Stimulated activated CD4-positive, alpha-beta T cell treated with anti-CD3 and anti-CD28 coated beads, Interleukin-1b, Interleukin-23, amount 100 ng/mL, for 48 hours (primary cell): ENCODE results near the gene SLC6A1.

Experiments
- DNase-seq: peaks from one replicate; pipeline ENCODE4 v3.0.0-alpha.2; 2020

The SLC6A1 gene

DNA sequence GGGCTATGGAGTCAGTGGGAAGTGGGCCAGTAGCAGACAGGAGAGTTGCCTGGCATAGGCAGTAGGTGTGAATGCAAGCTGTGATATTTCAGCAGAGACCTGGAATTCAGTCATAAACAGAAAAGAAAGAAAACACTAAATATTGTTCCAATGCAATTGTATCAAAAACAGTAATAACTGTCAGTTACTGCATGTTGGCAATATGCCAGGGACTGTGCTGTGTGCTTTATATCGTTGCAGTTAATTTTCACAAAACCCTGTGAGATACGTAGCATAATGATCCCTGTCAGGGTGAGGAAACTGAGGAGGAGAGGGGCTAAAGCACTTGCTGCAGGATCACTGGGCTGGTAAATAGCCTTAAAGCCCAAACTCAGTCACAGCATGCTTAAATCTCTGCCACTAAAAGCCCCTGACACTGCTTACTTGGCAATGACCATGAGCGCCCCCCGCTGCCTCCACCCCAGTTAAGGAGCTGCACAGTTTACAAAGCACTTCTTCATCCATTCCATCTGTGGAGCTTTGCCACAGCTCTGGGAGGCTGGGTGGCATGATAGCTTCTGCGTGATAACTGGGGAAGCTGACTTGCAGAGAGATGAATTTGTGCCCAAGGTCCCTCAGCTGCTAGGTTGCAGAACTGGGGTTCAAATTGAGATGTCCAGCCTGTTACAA lies 3.9 kb downstream of the SLC6A1 start:
- no peak for DNase-seq

DNA sequence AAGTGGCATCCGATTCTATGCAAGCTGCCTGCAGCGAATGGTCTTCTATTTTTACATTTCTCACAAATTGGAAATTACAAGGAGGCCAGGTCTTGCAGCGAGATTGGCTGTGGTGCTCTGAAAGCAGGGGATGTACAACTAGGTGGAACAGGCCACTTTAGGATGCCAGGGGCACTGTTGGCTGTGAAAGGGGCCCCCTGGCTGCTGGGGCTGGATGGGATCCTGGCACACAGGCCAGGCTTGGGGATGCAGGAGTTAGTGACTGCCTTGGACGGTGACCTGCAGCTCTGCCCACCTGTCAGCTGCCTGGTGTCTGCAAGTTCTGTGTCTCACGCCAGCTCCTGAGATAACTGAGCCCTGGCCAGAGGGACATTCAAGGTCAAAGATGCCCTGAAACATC lies 4.6 kb downstream of the SLC6A1 start:
- DNase-seq = no peak

DNA sequence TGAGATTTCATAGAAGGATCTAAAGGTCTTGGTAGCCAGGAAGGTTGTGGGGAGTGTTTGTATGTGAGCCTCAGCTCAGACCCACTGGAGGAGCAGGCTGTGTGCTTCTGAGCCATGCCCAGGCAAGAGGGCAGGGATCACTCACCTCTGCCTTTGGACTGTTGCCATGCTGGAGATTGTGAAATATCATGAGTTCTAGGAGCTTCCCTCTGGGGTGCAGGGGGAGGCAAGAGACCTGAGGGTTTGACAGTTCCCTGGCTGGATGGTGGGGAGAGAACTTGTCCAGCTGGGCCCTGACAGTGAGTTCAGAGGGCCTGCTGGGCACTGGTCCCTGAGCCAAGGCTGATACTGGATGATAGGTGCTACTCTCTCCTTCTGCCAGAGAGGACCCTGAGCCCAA lies 6.0 kb downstream of the SLC6A1 start:
- DNase-seq = no peak

DNA sequence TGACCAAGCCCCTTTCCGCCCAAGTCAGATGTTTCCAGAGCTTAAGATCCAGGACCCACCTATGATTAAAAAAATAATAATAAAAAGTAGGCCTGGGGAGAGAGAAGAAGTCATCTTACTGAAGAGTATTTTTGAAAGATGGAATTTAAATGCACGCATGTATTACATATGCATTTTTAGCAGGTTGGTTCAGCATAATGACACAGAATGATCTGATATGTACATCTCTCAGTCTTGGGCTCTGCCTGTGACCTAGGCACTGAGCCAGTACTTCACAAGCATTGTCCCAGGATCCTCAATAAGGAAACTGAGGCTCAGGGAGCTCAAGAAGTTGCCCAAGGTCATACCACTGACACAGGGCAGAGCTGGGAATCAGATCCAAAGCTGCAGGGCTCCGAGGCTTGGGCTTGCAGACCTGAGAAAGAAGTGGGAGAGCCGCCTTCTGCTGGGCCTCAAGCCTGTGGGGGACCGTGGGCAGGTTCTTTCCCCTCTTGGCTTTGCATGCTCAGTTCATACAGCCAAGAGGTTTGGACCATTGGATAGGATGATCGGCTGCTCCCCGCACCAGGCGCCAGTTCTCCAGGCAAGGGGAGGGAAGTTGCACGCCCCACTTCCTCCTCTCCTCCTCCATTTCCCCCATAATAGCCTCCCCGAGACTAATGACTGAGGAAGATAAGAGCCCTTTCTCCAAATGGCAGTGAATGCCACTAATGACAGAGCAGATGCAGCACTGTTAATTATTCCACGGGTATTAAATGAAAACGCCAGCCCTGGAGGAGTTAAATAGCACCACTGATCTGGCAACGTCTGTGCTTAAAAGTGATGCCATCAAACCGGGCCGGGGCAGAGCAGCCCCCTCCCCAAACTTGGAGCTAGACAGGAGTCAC lies 6.9 kb downstream of the SLC6A1 start:
- no peak for DNase-seq

DNA sequence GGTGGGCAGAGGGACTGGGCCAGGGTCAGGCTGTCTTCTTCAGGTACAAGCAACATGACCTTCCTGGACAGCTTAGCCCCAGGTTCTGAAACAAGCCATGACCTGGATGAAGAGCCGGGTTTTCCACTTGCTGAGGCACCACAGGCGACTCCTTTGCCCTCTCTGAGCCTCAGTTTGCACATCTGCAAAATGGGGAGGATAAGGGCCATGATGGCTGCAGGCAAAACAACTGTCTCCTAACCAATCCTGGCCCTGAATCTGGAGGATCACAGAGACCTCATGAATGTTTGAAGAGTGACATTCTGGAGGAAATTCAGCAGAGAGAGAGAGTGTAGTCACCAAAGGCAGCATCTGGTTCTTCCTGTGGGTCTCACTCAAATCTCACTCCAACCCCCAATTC lies 8.0 kb downstream of the SLC6A1 start:
- no peak for DNase-seq

DNA sequence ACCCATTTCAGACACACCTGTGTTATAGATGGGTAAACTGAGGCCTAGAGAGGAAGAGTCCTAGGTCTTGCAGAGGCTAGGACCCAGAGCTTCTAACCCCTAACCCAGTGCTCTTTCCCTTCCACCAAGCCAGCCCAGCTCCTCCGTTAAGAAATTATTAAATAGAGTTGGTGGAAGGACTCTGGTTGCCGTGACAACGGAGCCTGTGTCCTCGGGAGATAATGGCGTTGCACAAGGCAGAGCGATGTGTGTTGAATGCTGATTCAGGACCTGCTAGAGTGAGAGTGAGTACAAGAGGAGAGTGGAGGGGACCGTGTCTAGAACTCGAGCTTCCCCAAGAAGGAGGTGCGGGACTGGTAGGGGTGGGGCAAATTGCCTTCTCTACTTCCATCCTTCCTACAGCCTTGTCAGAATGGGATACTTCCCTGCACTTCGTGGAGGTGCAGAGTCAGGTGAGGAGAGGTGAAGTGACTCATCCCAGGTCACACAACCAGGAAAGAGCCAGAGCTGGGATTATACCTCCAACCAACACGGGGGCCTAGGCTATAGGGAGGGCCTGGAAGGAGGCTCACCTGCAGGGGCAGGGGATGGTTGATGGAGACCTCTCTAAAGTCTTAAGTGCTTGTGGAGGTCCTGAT lies 8.6 kb downstream of the SLC6A1 start:
- no peak for DNase-seq

DNA sequence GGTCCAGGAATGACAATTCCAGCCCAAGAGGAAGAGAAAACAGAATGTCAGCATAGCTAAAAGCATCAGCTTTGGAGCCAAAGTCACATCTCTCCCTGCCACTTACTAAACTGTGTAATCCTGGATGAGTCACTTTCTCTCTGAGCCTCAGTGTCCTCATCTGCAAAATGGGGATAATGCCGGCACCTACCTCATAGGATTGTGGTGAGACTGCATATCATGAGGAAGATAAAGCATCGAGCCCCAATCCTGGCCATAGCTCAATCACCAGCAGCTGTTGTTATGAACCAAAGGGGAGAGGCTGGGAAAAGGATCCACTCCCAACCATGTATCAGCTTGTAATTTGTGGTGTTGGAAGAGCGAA lies 9.1 kb downstream of the SLC6A1 start:
- no peak for DNase-seq

DNA sequence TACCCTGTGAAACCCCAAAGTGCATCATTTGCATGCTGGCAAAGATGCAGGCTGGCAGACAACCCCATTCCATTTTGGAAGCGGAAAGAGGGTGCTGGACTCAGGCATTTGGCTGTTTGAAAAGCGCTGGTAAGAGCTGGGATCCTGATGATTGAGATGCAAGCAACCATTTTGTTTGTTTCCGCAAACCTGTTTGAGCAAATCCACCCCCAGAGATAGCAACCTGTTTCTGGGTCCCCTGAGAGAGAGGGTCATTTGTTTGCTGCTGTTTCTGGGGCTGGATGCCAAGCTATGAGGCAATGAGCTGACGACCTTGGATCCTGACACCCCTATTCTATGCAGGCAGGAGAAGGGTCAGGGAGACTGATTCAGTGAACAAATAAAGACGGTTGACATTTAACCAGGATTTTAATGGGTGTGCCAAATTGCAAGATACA lies 9.8 kb downstream of the SLC6A1 start:
- DNase-seq = no peak

DNA sequence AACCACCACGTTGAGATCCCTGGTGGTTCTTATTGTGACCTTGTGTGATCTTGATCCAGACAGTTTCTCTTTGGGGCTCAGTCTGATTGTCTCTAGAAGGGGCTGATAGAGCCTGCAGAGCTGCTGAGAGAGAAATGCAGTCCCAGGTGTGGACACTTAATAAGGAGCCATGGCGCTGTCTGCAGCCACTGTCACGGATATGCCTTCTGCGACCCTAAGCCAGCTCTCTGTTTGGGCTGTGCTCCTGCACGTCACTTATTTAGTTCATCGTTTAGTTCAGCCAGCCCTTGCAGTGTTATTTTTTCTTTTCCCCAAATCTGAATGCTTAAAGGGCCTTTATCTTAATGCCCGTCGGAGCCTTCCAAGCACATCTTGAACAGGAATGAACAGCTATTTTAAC lies 12.0 kb downstream of the SLC6A1 start:
- DNase-seq = no peak

DNA sequence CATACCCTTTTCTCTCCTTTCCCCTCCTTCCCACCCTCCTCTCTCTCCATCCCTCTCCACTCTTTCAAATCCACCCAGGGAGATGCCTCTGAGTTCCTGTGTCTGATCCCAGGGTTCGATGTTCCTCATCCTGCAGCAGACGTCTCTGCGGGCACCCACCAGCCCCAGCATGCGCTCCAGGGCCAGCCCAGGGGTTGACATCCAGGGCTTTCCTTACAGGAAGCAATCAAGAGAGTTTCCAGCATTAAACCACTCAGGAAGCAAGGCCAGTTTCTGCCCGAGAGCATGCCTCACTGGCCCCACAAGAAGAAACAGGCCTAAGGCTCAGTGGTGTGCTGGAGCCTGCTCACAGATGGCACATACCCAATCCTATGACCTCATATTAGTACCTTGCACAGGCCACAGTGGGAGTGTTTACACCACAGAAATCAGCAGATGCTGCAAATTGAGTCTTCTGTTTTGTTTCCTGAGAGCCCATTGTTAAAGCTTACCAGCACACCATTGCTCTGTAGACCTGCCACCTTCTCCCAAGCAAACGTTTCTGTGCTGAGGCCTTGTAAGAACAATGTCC lies 13.2 kb downstream of the SLC6A1 start:
- no peak for DNase-seq

DNA sequence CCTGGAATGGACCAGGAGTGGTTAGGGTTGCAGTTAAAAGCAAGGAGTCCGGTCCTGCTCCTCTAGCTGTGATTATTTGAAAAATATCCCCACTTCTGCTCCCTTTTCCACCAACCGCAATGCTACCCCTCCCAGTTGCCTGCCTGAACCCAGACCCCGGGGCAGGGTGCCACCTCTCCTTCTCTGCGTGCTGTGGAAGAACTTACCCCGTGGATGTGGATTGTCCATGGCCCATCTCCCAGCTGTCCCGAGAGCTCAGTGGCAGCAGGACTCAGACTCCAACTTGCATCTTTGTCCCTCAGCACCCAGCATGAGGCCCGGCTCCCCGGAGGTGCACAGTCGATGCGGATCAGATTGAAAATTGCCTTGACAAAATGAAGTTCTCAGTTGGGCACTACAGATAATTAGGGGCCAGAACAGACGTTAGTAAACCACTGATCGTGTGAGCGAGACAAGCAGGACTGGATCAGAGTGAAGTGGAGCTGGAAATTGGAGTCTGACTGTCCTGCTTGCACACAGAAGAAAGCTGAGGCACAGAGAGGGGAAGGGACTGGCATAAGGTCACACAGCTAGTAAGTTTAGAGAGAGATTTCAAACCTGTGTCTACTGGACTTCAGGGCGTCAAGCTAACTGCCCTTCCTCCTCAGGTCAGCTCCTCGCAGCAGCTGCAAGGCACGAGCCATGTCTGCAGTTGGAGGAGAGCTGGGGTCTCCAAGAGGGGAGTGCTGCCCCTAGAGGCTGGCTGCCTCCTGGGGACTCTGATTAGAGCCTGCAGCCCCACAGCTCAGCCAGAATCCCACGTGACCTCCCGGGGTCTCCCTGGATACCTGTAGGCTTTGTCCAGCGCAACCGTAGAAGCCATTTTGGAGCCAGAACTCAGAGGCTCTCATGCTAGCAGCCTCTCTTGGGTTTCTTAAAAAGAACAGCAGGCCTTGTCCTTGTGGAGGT lies 14.7 kb downstream of the SLC6A1 start:
- no peak for DNase-seq

DNA sequence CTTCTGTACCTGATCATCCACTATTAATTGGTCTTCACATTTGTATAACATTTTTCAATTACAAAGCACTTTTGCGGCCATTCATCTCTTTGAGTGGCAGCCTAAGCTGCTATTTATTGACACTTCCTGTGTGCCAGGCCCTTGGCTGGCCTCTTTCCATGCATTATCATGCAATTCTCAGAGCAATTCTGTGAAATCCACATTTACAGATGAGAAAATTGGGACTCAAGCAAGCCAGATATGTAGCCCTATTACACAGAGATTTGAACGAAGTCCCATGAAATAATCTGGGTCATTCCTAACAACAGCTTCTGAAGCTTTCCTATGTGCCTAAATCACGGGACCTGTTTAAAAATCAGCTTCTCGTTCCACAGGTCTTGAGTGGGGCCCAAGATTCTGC lies 17.4 kb downstream of the SLC6A1 start:
- DNase-seq = no peak

DNA sequence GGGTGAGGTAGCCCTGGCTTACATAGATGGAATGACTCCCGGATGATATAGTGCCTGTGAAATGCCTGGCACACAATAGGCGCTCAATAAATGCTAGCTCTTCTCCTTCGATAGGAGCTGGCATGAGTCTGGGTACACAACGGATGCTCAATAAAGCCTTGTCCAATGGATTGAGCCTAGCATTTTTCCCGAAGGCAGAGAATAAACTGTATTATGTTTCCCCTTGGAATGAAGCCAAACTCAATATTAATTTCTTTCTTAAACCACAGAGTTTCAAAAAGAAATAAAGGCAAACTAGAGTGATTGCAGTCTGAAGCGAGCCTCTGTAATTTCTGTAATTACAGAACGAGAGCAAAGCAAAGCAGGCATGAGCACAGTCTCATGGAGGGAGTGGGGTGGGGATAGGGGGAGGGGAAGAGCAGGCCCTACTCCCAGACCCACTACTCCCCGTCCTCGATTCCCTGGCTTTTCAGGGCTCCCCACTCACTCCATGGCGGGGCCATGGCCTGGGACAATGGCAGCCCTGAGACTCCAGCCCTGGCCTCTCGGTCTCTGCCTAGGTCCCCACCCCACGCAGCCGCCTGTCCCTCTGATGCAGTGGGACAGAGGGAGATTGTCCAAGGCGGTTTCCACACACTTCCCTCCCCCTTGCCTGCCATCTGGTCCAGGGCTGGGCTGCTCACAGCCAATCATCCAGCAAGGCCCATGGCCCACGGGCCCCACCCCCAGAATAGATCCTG lies 18.0 kb downstream of the SLC6A1 start:
- no peak for DNase-seq

DNA sequence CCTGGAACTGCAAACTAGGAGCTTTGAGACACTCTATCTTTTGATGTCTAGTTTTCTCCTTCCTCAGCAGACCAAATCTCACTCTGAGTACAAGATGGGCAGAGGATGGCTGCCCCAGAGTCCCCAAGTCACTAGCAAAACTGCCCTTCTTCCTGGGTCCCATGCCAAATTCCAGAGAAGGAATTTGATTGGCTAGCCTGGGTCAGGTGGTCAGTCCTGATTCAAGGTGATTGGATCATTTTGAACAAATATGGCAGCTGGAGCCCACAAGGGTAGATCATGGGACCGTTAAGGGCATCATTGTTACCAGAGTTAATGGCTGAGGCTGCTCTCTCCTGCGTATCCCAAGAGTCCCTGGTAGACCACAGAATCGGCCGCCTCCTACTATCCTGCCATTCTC lies 21.7 kb downstream of the SLC6A1 start:
- no peak for DNase-seq

DNA sequence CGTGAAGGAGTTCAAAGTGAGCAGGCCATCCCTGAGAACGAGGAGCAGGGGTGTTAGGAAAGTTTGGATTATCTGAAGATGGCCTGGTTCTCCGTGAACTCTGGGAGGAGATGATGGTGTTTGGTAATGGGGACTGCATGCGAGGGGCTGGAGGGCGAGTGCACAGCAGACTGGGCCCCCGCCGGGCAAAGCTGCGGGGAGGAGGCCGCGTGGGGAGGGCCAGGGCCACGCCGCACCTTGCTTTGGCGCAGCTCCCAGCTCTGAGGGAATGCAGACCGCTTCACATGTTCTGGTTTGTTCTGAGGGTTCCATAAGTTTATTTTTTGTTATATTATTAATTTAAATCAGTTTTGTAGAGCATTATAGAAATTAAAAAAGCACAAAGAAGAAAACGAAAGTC lies 22.2 kb downstream of the SLC6A1 start:
- no peak for DNase-seq

DNA sequence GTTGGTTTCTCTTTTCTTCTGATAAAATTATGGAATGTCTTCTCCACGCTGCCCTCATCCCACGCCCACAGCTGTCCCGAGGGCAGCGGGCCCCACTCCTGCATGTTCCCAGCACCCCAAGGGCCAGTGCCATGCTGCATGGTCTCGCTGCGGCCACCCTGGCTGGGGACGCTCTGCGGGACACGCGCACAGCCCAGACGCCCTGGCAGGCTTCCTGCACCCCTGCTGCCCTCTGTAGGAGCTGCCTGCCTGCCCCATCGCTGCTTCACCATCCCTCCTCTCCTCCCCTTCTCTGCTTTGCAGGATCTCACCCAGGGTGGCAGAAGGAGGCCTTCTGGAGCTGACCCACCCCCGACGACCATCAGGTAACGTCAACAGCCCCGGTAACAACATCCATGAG lies 22.8 kb downstream of the SLC6A1 start:
- DNase-seq = no peak

DNA sequence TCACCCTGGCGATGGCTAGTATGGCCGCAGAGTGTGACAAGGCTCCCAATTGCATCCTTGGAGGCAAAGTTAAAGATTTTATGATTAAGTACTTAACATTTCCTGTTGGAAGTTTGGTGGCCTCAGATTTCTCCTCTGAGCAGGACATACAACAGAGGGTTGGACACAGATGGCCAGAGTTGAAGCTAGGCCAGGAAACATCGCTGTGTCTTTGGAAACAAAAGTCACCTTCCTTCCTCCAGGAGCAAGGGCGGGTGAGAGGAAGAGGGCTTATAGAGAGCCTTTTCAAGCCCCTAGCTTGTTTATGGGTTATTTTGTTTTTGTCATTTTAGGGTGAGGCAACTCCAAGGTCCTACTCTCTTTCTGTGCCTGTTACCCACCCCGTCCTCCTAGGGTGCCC lies 24.2 kb downstream of the SLC6A1 start:
- no peak for DNase-seq

DNA sequence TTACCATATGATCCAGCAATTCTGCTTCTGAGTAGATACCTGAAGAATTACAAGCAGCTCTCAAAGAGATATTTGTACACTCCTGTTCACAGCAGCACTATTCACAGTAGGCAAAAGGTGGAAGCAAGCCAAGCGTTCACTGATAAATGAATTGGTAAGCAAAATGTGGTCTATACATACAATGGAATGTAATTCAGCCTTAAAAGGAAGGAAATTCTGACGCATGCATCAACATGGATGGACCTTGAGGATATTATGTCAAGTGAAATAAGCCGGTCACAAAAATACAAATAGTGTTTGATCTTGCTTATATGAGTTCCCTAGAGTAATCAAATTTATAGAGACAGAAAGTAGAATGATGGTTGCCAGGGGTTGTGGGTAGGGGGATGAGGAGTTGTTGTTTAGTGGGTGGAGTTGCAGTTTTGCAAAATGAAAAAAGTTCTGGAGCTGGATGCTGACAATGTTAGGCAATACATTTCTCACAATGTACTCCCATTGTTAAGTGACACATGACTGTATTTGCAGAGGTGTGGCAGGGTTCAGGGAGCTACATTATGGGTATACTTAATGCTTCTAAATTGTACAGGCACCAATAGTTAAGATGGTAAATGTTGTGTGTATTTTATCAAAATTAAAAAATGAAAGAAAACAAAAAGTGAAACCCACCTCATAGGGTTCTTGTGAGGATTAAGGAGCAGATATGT lies 26.7 kb downstream of the SLC6A1 start:
- DNase-seq = no peak

DNA sequence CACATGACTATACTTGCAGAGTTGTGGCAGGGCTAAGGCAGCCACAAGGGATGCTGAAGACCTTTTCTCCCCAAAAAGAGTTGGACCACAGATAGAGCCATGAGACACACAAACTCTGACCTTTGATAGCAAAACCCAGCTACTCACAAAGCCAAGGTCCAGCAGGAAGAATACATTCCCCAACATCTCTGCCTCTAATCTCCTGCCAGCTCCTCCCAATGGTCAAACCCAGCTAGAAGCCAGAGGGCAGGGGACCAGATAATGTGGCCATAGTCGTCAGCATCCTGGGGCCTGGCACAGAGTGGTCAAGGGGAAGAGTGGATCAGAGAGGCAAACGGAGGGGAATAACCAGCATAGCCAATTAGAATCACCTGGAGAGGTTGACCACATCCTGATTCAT lies 28.2 kb downstream of the SLC6A1 start:
- DNase-seq = no peak

DNA sequence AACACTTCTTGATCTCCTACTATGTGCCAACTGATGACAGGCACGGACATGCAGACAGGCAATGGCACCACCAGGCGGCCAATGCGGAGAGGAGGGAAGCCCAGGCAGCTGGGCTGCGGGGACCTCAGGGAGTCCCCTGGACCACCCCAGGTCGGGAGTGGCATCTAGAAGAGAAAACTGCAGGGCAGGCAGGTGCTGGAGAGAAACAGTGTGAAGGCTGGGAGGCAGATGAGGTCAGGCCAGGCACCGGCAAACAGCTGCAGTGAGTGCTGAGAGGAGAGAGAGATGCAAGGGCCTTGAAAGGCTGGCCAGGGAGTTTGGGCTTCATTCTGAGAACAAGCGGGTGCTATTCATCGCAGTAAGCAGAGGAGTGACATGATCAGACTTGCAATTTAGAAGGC lies 29.1 kb downstream of the SLC6A1 start:
- no peak for DNase-seq

DNA sequence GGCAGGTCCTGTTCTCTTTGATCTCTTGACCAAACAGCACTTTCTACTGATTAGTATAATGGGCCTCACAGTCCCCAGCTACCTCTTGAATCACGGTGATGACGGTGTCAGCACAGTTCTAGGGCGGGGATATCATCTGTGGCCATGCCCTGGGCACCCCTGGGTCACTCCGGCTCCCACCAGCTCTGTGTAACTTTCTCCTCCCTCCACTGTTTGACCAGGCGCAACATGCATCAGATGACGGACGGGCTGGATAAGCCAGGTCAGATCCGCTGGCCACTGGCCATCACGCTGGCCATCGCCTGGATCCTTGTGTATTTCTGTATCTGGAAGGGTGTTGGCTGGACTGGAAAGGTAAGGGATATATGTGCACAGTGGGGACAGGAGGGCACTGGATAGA lies 29.6 kb downstream of the SLC6A1 start:
- DNase-seq = no peak
